ENCODE data around the gene CAST. TPM values are rescaled to one million over a fixed set of nuclear protein-coding genes. Genes with fewer than 3 reads are reported as not detected.

The CAST gene
- total RNA-seq, 4 donors from 2014 or later = 324 to 489 (median 375) TPM

DNA sequence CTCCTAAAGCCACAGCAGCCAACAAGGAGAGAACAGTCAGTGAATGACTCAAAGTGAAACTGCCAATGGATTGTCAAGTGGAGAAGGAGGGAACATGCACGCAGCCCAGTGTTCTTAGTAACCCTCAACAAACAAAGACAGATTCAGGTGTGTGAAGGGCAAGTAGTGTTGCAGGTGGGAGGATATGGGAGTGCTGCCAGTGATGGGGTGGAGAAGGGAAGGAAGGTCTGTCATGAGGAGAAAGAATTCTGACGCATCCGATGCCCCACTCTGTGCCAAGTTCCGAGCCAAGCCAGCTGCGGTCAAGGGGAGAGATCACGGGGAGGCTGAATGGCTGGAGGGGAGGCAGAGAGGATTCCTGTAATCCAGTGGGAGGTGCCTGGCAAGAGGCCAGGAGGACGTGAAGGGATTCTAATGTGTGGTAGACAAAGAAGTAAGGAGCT is 56.5 kb downstream of the CAST start:
- WGBS, 2 donors = 31 to 47% methylated on average over 7 of the region's 7 CpGs
- Histone ChIP-seq H3K27ac (peak overlapping the region; percentile 72 to 87 (median 80)), H3K4me1 (peaks cover 25 to 84% (median 57%) of the 10 kb centered on the region in 3 donors), H3K27me3 (no peaks in the 10 kb centered on the region), H3K9me3 (no peaks in the 10 kb centered on the region), H3K4me3 (no peak overlapping the region), H3K36me3 (peaks cover 0 to 17% (median 0%) of the 10 kb centered on the region in 3 donors)
- intact Hi-C loops (cut with DNase I) = no loop called here
- TF ChIP-seq CTCF (IDR thresholded peaks at IDR 0.05) = no peak
- no peak for TF ChIP-seq POLR2A (IDR thresholded peaks at IDR 0.05)
- no peak for DNase-seq

GRCh38 chr5:96720408-96720807 is 58.2 kb downstream of the CAST start:
- WGBS, 2 donors = 90 to 92% methylated on average over 2 of the region's 2 CpGs
- Histone ChIP-seq H3K36me3 (peaks cover 0 to 32% (median 9%) of the 10 kb centered on the region in 3 donors), H3K4me1 (peaks cover 10 to 74% (median 40%) of the 10 kb centered on the region in 3 donors), H3K4me3 (no peak overlapping the region), H3K27me3 (no peaks in the 10 kb centered on the region), H3K9me3 (no peaks in the 10 kb centered on the region), H3K27ac (peak overlapping the region in 3 of 4 donors; percentile 12 to 87 (median 86))
- intact Hi-C loops (cut with DNase I) = no loop called here
- DNase-seq = no peak
- no peak for TF ChIP-seq POLR2A (IDR thresholded peaks at IDR 0.05)
- peak in 1 of 6 experiments; percentile 35 for TF ChIP-seq CTCF (IDR thresholded peaks at IDR 0.05)

DNA sequence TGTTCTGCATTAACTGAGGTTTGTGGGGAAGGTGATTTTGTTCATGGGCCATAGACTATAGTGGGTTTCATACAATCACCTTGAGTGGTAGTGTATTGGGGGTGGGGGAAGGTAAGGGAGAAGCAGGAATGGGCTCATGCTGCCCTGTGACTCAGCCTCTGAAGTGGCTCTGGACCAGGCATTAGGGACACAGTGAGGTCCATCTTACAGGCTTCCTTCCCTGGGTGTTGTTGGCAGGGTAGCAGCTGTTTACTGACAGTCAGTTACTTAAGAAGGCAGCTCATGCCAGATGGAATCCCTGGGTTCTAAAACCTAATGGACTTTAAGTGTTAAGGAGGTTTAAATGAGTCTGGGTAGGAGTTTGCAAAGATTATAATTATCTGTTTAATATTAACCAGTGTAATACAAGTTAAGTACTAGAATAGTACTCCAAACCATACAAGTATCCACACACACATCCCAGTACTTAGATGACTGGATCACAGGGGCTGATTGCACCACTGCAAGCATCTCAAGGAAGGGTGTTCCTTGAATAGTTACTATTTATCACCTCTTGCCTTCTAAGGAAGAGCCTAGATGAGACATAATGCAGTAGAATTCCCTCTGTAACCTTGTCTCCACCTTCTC is 59.3 kb downstream of the CAST start:
- TF ChIP-seq CTCF (IDR thresholded peaks at IDR 0.05) (no peak), POLR2A (IDR thresholded peaks at IDR 0.05) (no peak)
- Histone ChIP-seq H3K9me3 (no peaks in the 10 kb centered on the region), H3K4me1 (peaks cover 7 to 73% (median 36%) of the 10 kb centered on the region in 3 donors), H3K4me3 (no peak overlapping the region), H3K27me3 (no peaks in the 10 kb centered on the region), H3K36me3 (peaks cover 0 to 42% (median 9%) of the 10 kb centered on the region in 3 donors), H3K27ac (peak overlapping the region in 3 of 4 donors; percentile 41 to 87 (median 86))
- no peak for DNase-seq
- intact Hi-C loops (cut with DNase I) = no loop called here

GRCh38 chr5:96725257-96725656 is 63.1 kb downstream of the CAST start:
- intact Hi-C loops (cut with DNase I) = no loop called here
- peaks cover 0 to 36% (median 8%) of the 10 kb centered on the region in 3 donors for H3K4me1 ChIP-seq
- H3K9me3 ChIP-seq = no peaks in the 10 kb centered on the region
- DNase-seq = no peak
- peaks cover 0 to 80% (median 14%) of the 10 kb centered on the region in 3 donors for H3K36me3 ChIP-seq
- no peak for TF ChIP-seq POLR2A (IDR thresholded peaks at IDR 0.05)
- TF ChIP-seq CTCF (IDR thresholded peaks at IDR 0.05) = no peak
- no peaks in the 10 kb centered on the region for H3K27me3 ChIP-seq
- H3K4me3 ChIP-seq = no peak overlapping the region
- 100% methylated on average over 1 of the region's 1 CpG for WGBS, 2 donors
- no peak overlapping the region for H3K27ac ChIP-seq

- no peak overlapping the region for H3K4me3 ChIP-seq
- intact Hi-C loops (cut with DNase I) = no loop called here
- peaks cover 0 to 20% (median 0%) of the 10 kb centered on the region in 3 donors for H3K4me1 ChIP-seq
- DNase-seq = no peak
- H3K36me3 ChIP-seq = peaks cover 0 to 96% (median 18%) of the 10 kb centered on the region in 3 donors
- no peaks in the 10 kb centered on the region for H3K27me3 ChIP-seq
- H3K9me3 ChIP-seq = no peaks in the 10 kb centered on the region
- TF ChIP-seq POLR2A (IDR thresholded peaks at IDR 0.05) (no peak), CTCF (IDR thresholded peaks at IDR 0.05) (no peak)
- WGBS, 2 donors = 77 to 86% methylated on average over 4 of the region's 4 CpGs
- H3K27ac ChIP-seq = no peak overlapping the region
Observed at GRCh38 chr5:96726802-96727201, 64.6 kb downstream of the CAST start.

Data from esophagus squamous epithelium (tissue), 5 donors.